ENCODE measurements around the gene SH3RF3.

The SH3RF3 gene

GRCh38 chr2:109486711-109487535 is 357.9 kb downstream of the SH3RF3 start:
- no peak for DNase-seq

- DNase-seq = no peak
Measured at GRCh38 chr2:109487536-109487869, 358.5 kb downstream of the SH3RF3 start.

GRCh38 chr2:109487871-109488655 is 359.1 kb downstream of the SH3RF3 start:
- no peak for DNase-seq

- DNase-seq = no peak
Measured at GRCh38 chr2:109489296-109489695, 360.3 kb downstream of the SH3RF3 start.

GRCh38 chr2:109493176-109493935 is 364.4 kb downstream of the SH3RF3 start:
- no peak for DNase-seq

- no peak for DNase-seq
Measured at GRCh38 chr2:109494351-109494750, 365.3 kb downstream of the SH3RF3 start.

- no peak for DNase-seq
Measured at GRCh38 chr2:109497463-109497862, 368.5 kb downstream of the SH3RF3 start.

- no peak for DNase-seq
Measured at GRCh38 chr2:109497911-109498870, 369.2 kb downstream of the SH3RF3 start.

GRCh38 chr2:109498906-109499305 is 369.9 kb downstream of the SH3RF3 start:
- DNase-seq = no peak

- DNase-seq = no peak
Measured at GRCh38 chr2:109499566-109499965, 370.6 kb downstream of the SH3RF3 start.

- no peak for DNase-seq
Measured at GRCh38 chr2:109500910-109501309, 371.9 kb downstream of the SH3RF3 start.

- DNase-seq = no peak
Measured at GRCh38 chr2:109501461-109501860, 372.5 kb downstream of the SH3RF3 start.

- DNase-seq = no peak
Measured at GRCh38 chr2:109503191-109503590, 374.2 kb downstream of the SH3RF3 start.

GRCh38 chr2:109507217-109507616 is 378.2 kb downstream of the SH3RF3 start:
- DNase-seq = no peak

GRCh38 chr2:109507828-109508227 is 378.8 kb downstream of the SH3RF3 start:
- no peak for DNase-seq

GRCh38 chr2:109508556-109508955 is 379.6 kb downstream of the SH3RF3 start:
- no peak for DNase-seq

- DNase-seq = peak; percentile 86
Measured at GRCh38 chr2:109510136-109511028, 381.4 kb downstream of the SH3RF3 start.

GRCh38 chr2:109511168-109511567 is 382.2 kb downstream of the SH3RF3 start:
- no peak for DNase-seq

GRCh38 chr2:109512076-109512475 is 383.1 kb downstream of the SH3RF3 start:
- DNase-seq = no peak

- no peak for DNase-seq
Measured at GRCh38 chr2:109513230-109513629, 384.2 kb downstream of the SH3RF3 start.
